ENCODE data around the gene NINL.

NINL gene

GRCh38 chr20:25486377-25486776, 99.0 kb downstream of the NINL start:
- Histone ChIP-seq H3K27me3 (ENCODE audit: control insufficient read depth in 1 of 2, insufficient read depth in 2 of 2, low read length in 2 of 2) (no peaks in the 10 kb centered on the region), H3K4me3 (ENCODE audit: low read depth in 1 of 2, low read length in 2 of 2) (no peak overlapping the region), H3K27ac (ENCODE audit: low read depth, low read length) (no peak overlapping the region), H3K36me3 (ENCODE audit: insufficient read depth, low read length) (peaks cover 18% of the 10 kb centered on the region), H3K9me3 (ENCODE audit: low read length) (no peaks in the 10 kb centered on the region), H3K4me1 (ENCODE audit: insufficient read depth, low read length) (no peaks in the 10 kb centered on the region), H3K9ac (ENCODE audit: low read length) (no peak overlapping the region)

GRCh38 chr20:25485872-25486271, 99.5 kb downstream of the NINL start:
- Histone ChIP-seq H3K4me1 (ENCODE audit: insufficient read depth, low read length) (no peaks in the 10 kb centered on the region), H3K4me3 (ENCODE audit: low read depth in 1 of 2, low read length in 2 of 2) (no peak overlapping the region), H3K9me3 (ENCODE audit: low read length) (no peaks in the 10 kb centered on the region), H3K27ac (ENCODE audit: low read depth, low read length) (no peak overlapping the region), H3K9ac (ENCODE audit: low read length) (no peak overlapping the region), H3K27me3 (ENCODE audit: control insufficient read depth in 1 of 2, insufficient read depth in 2 of 2, low read length in 2 of 2) (no peaks in the 10 kb centered on the region), H3K36me3 (ENCODE audit: insufficient read depth, low read length) (peaks cover 18% of the 10 kb centered on the region)

- Histone ChIP-seq H3K27ac (ENCODE audit: low read depth, low read length) (no peak overlapping the region), H3K36me3 (ENCODE audit: insufficient read depth, low read length) (peaks cover 20% of the 10 kb centered on the region), H3K9ac (ENCODE audit: low read length) (no peak overlapping the region), H3K4me3 (ENCODE audit: low read depth in 1 of 2, low read length in 2 of 2) (no peak overlapping the region), H3K4me1 (ENCODE audit: insufficient read depth, low read length) (no peaks in the 10 kb centered on the region), H3K27me3 (ENCODE audit: control insufficient read depth in 1 of 2, insufficient read depth in 2 of 2, low read length in 2 of 2) (no peaks in the 10 kb centered on the region), H3K9me3 (ENCODE audit: low read length) (no peaks in the 10 kb centered on the region)
These were observed 100.3 kb downstream of the NINL start for GRCh38 chr20:25484911-25485511.

- H3K9me3 ChIP-seq (ENCODE audit: low read length) = no peaks in the 10 kb centered on the region
- no peaks in the 10 kb centered on the region for H3K4me1 ChIP-seq (ENCODE audit: insufficient read depth, low read length)
- no peak overlapping the region for H3K27ac ChIP-seq (ENCODE audit: low read depth, low read length)
- no peaks in the 10 kb centered on the region for H3K27me3 ChIP-seq (ENCODE audit: control insufficient read depth in 1 of 2, insufficient read depth in 2 of 2, low read length in 2 of 2)
- peaks cover 25% of the 10 kb centered on the region for H3K36me3 ChIP-seq (ENCODE audit: insufficient read depth, low read length)
- H3K9ac ChIP-seq (ENCODE audit: low read length) = no peak overlapping the region
- H3K4me3 ChIP-seq (ENCODE audit: low read depth in 1 of 2, low read length in 2 of 2) = no peak overlapping the region
These were observed 101.0 kb downstream of the NINL start for GRCh38 chr20:25484224-25484846.

- H3K4me1 ChIP-seq (ENCODE audit: insufficient read depth, low read length) = no peaks in the 10 kb centered on the region
- H3K27ac ChIP-seq (ENCODE audit: low read depth, low read length) = no peak overlapping the region
- H3K9ac ChIP-seq (ENCODE audit: low read length) = no peak overlapping the region
- peaks cover 26% of the 10 kb centered on the region for H3K36me3 ChIP-seq (ENCODE audit: insufficient read depth, low read length)
- H3K4me3 ChIP-seq (ENCODE audit: low read depth in 1 of 2, low read length in 2 of 2) = no peak overlapping the region
- H3K9me3 ChIP-seq (ENCODE audit: low read length) = no peaks in the 10 kb centered on the region
- H3K27me3 ChIP-seq (ENCODE audit: control insufficient read depth in 1 of 2, insufficient read depth in 2 of 2, low read length in 2 of 2) = no peaks in the 10 kb centered on the region
These were observed 101.7 kb downstream of the NINL start for GRCh38 chr20:25483431-25484132.

- Histone ChIP-seq H3K9ac (ENCODE audit: low read length) (no peak overlapping the region), H3K36me3 (ENCODE audit: insufficient read depth, low read length) (peaks cover 26% of the 10 kb centered on the region), H3K27me3 (ENCODE audit: control insufficient read depth in 1 of 2, insufficient read depth in 2 of 2, low read length in 2 of 2) (no peaks in the 10 kb centered on the region), H3K4me3 (ENCODE audit: low read depth in 1 of 2, low read length in 2 of 2) (no peak overlapping the region), H3K27ac (ENCODE audit: low read depth, low read length) (no peak overlapping the region), H3K9me3 (ENCODE audit: low read length) (no peaks in the 10 kb centered on the region), H3K4me1 (ENCODE audit: insufficient read depth, low read length) (no peaks in the 10 kb centered on the region)
These were observed 103.4 kb downstream of the NINL start for GRCh38 chr20:25481918-25482253.

GRCh38 chr20:25481235-25481917, 104.0 kb downstream of the NINL start:
- no peaks in the 10 kb centered on the region for H3K9me3 ChIP-seq (ENCODE audit: low read length)
- H3K27me3 ChIP-seq (ENCODE audit: control insufficient read depth in 1 of 2, insufficient read depth in 2 of 2, low read length in 2 of 2) = no peaks in the 10 kb centered on the region
- no peak overlapping the region for H3K4me3 ChIP-seq (ENCODE audit: low read depth in 1 of 2, low read length in 2 of 2)
- H3K4me1 ChIP-seq (ENCODE audit: insufficient read depth, low read length) = no peaks in the 10 kb centered on the region
- peaks cover 26% of the 10 kb centered on the region for H3K36me3 ChIP-seq (ENCODE audit: insufficient read depth, low read length)
- H3K9ac ChIP-seq (ENCODE audit: low read length) = no peak overlapping the region
- no peak overlapping the region for H3K27ac ChIP-seq (ENCODE audit: low read depth, low read length)

GRCh38 chr20:25480797-25481196, 104.5 kb downstream of the NINL start:
- no peak overlapping the region for H3K4me3 ChIP-seq (ENCODE audit: low read depth in 1 of 2, low read length in 2 of 2)
- no peaks in the 10 kb centered on the region for H3K9me3 ChIP-seq (ENCODE audit: low read length)
- H3K27ac ChIP-seq (ENCODE audit: low read depth, low read length) = no peak overlapping the region
- H3K4me1 ChIP-seq (ENCODE audit: insufficient read depth, low read length) = no peaks in the 10 kb centered on the region
- H3K9ac ChIP-seq (ENCODE audit: low read length) = no peak overlapping the region
- H3K36me3 ChIP-seq (ENCODE audit: insufficient read depth, low read length) = peaks cover 26% of the 10 kb centered on the region
- H3K27me3 ChIP-seq (ENCODE audit: control insufficient read depth in 1 of 2, insufficient read depth in 2 of 2, low read length in 2 of 2) = no peaks in the 10 kb centered on the region

- no peaks in the 10 kb centered on the region for H3K27me3 ChIP-seq (ENCODE audit: control insufficient read depth in 1 of 2, insufficient read depth in 2 of 2, low read length in 2 of 2)
- H3K9ac ChIP-seq (ENCODE audit: low read length) = no peak overlapping the region
- peaks cover 26% of the 10 kb centered on the region for H3K36me3 ChIP-seq (ENCODE audit: insufficient read depth, low read length)
- H3K4me1 ChIP-seq (ENCODE audit: insufficient read depth, low read length) = no peaks in the 10 kb centered on the region
- no peak overlapping the region for H3K27ac ChIP-seq (ENCODE audit: low read depth, low read length)
- no peak overlapping the region for H3K4me3 ChIP-seq (ENCODE audit: low read depth in 1 of 2, low read length in 2 of 2)
- H3K9me3 ChIP-seq (ENCODE audit: low read length) = no peaks in the 10 kb centered on the region
These were observed 105.2 kb downstream of the NINL start for GRCh38 chr20:25480156-25480555.

GRCh38 chr20:25479638-25480037, 105.7 kb downstream of the NINL start:
- Histone ChIP-seq H3K27ac (ENCODE audit: low read depth, low read length) (no peak overlapping the region), H3K4me3 (ENCODE audit: low read depth in 1 of 2, low read length in 2 of 2) (no peak overlapping the region), H3K27me3 (ENCODE audit: control insufficient read depth in 1 of 2, insufficient read depth in 2 of 2, low read length in 2 of 2) (no peaks in the 10 kb centered on the region), H3K9ac (ENCODE audit: low read length) (no peak overlapping the region), H3K4me1 (ENCODE audit: insufficient read depth, low read length) (no peaks in the 10 kb centered on the region), H3K36me3 (ENCODE audit: insufficient read depth, low read length) (peaks cover 26% of the 10 kb centered on the region), H3K9me3 (ENCODE audit: low read length) (no peaks in the 10 kb centered on the region)

GRCh38 chr20:25478889-25479568, 106.3 kb downstream of the NINL start:
- H3K4me3 ChIP-seq (ENCODE audit: low read depth in 1 of 2, low read length in 2 of 2) = no peak overlapping the region
- H3K27ac ChIP-seq (ENCODE audit: low read depth, low read length) = no peak overlapping the region
- peaks cover 26% of the 10 kb centered on the region for H3K36me3 ChIP-seq (ENCODE audit: insufficient read depth, low read length)

More at GRCh38 chr20:25478889-25479568, 106.3 kb downstream of the NINL start:
- Histone ChIP-seq H3K9me3 (ENCODE audit: low read length) (no peaks in the 10 kb centered on the region), H3K27me3 (ENCODE audit: control insufficient read depth in 1 of 2, insufficient read depth in 2 of 2, low read length in 2 of 2) (no peaks in the 10 kb centered on the region), H3K9ac (ENCODE audit: low read length) (no peak overlapping the region), H3K4me1 (ENCODE audit: insufficient read depth, low read length) (no peaks in the 10 kb centered on the region)

All from muscle layer of colon (tissue), 2 donors.